T-helper 17 cell (primary cell): ENCODE measurements around the gene BARHL1. TPM values are rescaled to one million over a fixed set of nuclear protein-coding genes. Genes with fewer than 3 reads are reported as not detected.

Experiments used
- total RNA-seq, 4 donors: library from RNA in 2 of 4; stranded (reverse) in 2 of 4; gene quantifications; one replicate each; pipeline ENCODE4 v1.2.3 and lab custom pipeline; 2022 to 2026

Gene BARHL1
- total RNA-seq, 2 donors from 2014 or later = not detected

Other genes starting within 250 kb of the BARHL1 start
- 10 to 100 TPM; 56.4 to 58.3 TPM for gene SETX, start 227.6 kb upstream of the BARHL1 start, total RNA-seq
- 10 to 100 TPM; 12.9 to 15.5 TPM for gene TTF1, start 175.8 kb upstream of the BARHL1 start, total RNA-seq
- gene CFAP77, start 172.4 kb upstream of the BARHL1 start, total RNA-seq = not detected
- gene DDX31, start 87.4 kb downstream of the BARHL1 start, total RNA-seq = 10 to 100 TPM; 12.6 to 15.5 TPM
- 10 to 100 TPM; 17.3 to 17.9 TPM for gene GTF3C4, start 87.9 kb downstream of the BARHL1 start, total RNA-seq